Measurements from ENCODE around the gene NOLC1.
A peak's percentile ranks its signal among the peaks of the same experiment; 100 is the strongest.

NOLC1 gene

DNA sequence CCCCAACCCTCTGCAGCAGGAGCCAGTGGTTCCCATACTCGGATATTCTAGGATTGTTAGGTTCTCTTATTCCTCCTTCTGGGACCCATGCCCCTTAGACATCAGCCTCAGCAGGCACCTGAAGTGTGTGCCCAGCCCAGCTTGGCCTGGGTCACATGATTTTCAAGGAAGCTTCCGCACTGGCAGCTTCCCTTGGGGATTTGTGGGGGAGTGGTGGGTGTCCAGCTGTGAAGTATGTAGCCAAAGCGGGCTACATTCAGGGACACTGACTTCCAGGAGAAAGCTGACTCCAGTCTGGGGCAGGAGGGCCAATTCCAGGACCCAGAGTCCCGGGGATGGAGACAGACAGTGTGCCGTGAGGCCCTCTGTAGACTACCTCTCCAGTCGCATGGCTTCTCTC lies 33.3 kb upstream of the NOLC1 start:
- peak overlapping the region; percentile 96 for H3K4me3 ChIP-seq (ENCODE audit: low read depth, low read length)
- DNase-seq (ENCODE audit: low read depth): no peak
- TF ChIP-seq CTCF (conservative IDR thresholded peaks at IDR 0.05; ENCODE audit: low read depth, low read length): no peak

DNA sequence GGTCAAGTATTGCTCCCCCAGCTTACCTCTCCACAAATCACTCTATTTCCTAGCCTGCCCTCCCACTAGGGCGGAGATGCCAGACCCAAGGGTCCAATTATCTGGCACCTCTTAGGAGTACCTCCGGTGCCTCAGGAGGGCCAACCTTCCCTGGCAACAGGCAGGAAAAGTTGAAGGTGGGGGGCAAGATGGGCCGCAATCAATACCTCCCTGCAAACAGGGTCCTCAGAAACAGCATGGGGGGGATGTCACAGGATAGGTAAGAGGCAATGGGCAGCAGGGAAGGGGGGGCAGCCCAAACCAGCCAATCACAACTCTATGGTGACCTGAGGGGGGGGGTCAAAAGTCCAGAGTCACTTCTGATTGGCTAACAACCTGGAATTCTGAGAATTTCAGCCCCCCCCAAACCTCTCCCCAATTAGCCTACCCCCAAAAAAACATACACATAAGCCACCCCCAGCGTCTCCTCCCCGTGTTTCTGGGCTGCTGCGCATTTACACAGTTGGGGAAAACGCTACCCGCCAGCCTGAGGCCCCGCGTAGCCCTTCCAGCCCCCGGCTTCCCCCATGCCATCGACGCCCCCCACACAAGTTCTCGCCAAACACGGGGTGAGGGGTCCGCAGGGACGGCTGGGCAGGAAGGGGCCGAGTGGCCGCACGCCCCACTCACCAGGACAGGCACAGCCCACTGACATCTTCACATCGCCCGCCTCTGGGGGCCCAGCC lies 32.6 kb upstream of the NOLC1 start:
- peak; percentile 81 for DNase-seq (ENCODE audit: low read depth)
- TF ChIP-seq CTCF (conservative IDR thresholded peaks at IDR 0.05; ENCODE audit: low read depth, low read length): no peak
- H3K4me3 ChIP-seq (ENCODE audit: low read depth, low read length): peak overlapping the region; percentile 96

DNA sequence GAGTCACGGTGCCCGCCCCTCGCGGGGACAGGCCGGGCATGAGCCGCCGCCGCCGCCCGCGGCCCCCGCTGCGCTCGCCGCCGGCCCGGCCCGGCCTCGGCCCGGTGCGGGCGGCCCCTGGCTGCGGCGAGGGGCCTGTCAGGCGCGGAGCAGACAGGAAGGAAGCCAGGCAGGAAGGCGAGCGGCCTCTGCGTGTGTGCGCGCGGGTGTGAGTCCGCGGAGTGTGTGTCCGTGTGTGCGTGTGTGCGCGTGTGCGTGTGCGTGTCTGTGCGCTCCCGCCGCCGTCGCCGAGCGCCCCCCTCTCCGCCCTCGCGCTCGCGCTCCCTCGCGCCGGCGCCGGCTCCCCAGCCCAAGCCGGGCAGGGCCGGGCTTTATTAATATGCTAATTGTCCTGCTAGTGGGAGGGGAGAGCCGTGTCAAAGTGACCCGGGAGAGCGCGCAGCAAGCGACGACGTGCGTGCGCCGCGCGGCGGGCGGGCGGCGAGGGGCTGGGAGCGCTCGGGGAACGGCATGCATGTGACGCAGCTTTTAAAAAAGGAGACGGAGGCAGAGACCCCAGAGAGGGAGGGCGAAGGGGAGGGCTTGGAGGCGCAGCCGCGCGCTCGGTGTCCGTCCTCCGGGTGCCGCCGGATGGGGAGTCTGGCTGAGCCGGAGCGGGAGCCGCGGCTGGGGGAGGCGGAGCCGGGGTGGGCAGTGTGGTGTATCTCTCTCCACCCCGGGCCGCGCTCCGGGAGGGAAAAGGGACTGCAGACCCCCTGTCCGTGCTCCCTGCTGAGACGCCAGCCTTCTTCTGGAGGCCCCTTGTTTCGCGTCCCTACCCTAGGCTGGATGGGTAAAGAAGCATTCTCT lies 31.8 kb upstream of the NOLC1 start, which contains the start of gene LDB1:
Gene LDB1 (minus strand): TSS at position 227 of the 849 bp plus-strand sequence. CDS start 258 bp downstream, outside the sequence.
- H3K4me3 ChIP-seq (ENCODE audit: low read depth, low read length): peak within 1 kb of the TSS; percentile 96
- peak; percentile 91 for DNase-seq (ENCODE audit: low read depth)
- no peak for TF ChIP-seq CTCF (conservative IDR thresholded peaks at IDR 0.05; ENCODE audit: low read depth, low read length)

GRCh38 chr10:102120991-102121738 lies 31.0 kb upstream of the NOLC1 start:
- no peak for TF ChIP-seq CTCF (conservative IDR thresholded peaks at IDR 0.05; ENCODE audit: low read depth, low read length)
- peak; percentile 96 for DNase-seq (ENCODE audit: low read depth)
- peak overlapping the region; percentile 96 for H3K4me3 ChIP-seq (ENCODE audit: low read depth, low read length)

DNA sequence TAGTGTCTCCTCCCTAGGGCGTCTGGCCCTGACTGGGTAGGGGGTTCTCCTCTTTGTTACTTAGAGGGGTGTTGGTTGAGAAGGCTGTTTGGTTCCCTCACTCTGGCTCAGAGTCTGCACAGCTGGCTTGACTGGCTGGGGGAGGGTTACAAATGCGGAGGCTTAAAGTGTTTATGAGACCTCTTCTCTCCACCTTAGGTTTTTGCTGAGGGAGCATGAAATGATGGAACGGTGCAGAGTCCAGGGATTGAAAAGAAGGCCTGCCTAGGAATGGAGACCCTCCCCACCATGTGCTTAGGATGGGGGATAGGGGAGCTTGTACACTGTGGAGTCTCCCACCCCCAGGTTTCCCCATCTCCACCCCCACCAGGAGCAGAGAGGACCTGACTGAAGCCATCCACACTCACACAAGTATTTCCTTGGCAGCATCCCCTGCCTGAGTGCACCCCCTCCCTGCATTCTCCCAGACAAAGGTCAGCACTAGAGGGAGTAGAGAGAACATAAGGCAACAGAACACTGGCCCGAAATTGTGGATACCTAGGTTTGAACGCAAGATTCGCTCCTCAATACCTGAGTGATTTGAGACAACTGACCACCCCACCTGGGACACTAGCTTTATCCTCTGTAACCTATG lies 30.3 kb upstream of the NOLC1 start:
- peak overlapping the region; percentile 96 for H3K4me3 ChIP-seq (ENCODE audit: low read depth, low read length)
- DNase-seq (ENCODE audit: low read depth): peak; percentile 75
- peak; percentile 61 for TF ChIP-seq CTCF (conservative IDR thresholded peaks at IDR 0.05; ENCODE audit: low read depth, low read length)

DNA sequence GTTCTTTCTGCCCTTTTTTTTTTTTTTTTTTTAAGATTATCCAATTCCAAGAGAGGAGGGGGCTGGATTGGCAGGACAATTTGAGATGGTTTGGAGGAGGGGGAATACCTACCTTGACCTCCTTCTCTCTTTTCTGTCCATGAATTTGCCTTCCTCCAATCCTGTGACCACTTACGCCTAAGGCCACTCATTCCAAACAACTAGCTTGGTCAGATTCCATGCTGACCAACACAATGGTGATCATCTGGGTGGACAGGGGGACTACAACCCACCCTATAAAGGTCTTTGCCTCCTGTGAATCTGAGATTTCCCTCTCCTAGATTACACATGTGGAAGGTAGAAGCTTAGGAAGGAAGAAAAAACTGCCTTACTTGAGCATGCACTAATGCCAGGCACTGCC lies 29.7 kb upstream of the NOLC1 start:
- TF ChIP-seq CTCF (conservative IDR thresholded peaks at IDR 0.05; ENCODE audit: low read depth, low read length): no peak
- no peak overlapping the region for H3K4me3 ChIP-seq (ENCODE audit: low read depth, low read length)
- no peak for DNase-seq (ENCODE audit: low read depth)

Measured in choroid plexus epithelial cell (primary cell).